BLaER1 (cell line): ENCODE results near the gene PLEK2.

Experiments
- H3K27ac ChIP-seq: shearing (Covaris generic); formaldehyde crosslinking; 2 replicates; pipeline ENCODE4 v1.8.1; 2022
- H3K27me3 ChIP-seq: shearing (Covaris generic); formaldehyde crosslinking; 2 replicates; pipeline ENCODE4 v1.8.1; 2022
- H3K36me3 ChIP-seq: shearing (Covaris generic); formaldehyde crosslinking; 2 replicates; pipeline ENCODE4 v1.8.1; 2022
- H3K4me1 ChIP-seq: shearing (Covaris generic); formaldehyde crosslinking; 2 replicates; pipeline ENCODE4 v1.8.1; 2022
- H3K4me2 ChIP-seq: shearing (Covaris generic); formaldehyde crosslinking; 2 replicates; pipeline ENCODE4 v1.8.1; 2022
- H3K4me3 ChIP-seq: shearing (Covaris generic); formaldehyde crosslinking; 2 replicates; pipeline ENCODE4 v1.8.1; 2022
- H3K9ac ChIP-seq: shearing (Covaris generic); formaldehyde crosslinking; 2 replicates; pipeline ENCODE4 v1.8.1; 2022
- H3K9me3 ChIP-seq: shearing (Covaris generic); formaldehyde crosslinking; 2 replicates; pipeline ENCODE4 v1.8.1; 2022
- H4K20me1 ChIP-seq: shearing (Covaris generic); formaldehyde crosslinking; 2 replicates; pipeline ENCODE4 v1.8.1; 2022
- Cebpa-rat ChIP-seq: shearing (Covaris generic); IDR thresholded peaks from 2 replicates; pipeline ENCODE4 v1.8.1; 2022

Gene PLEK2

DNA sequence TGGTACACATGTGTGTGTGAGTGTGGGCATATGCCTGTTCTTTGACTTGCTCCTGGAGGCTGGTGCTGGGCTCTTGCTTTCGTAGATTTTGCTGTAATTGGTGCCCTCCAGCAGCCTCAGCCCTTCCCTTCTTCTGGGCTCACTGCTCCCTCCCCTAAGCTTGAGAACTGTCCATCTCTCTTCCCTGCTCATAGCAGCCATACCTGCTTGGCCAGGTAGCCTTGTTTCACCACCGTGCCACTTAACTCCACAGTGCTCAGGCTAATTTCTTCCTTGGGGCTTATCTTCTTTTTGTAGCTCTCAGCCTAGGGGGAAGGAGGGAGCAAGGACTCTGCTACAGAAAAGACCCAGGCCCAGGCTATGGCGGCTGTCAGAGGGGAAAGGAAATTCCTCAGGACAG is 19.8 kb downstream of the PLEK2 start:
- Histone ChIP-seq H4K20me1 (no peaks in the 10 kb centered on the region), H3K27me3 (no peaks in the 10 kb centered on the region), H3K36me3 (peaks cover 10% of the 10 kb centered on the region), H3K4me3 (no peak overlapping the region), H3K4me1 (no peaks in the 10 kb centered on the region), H3K4me2 (no peak overlapping the region), H3K27ac (no peak overlapping the region), H3K9ac (no peak overlapping the region), H3K9me3 (no peaks in the 10 kb centered on the region)
- TF ChIP-seq Cebpa-rat, result no peak

- Histone ChIP-seq H3K27me3 (no peaks in the 10 kb centered on the region), H3K4me2 (no peak overlapping the region), H3K4me1 (no peaks in the 10 kb centered on the region), H4K20me1 (no peaks in the 10 kb centered on the region), H3K4me3 (no peak overlapping the region), H3K36me3 (peaks cover 18% of the 10 kb centered on the region), H3K9me3 (no peaks in the 10 kb centered on the region), H3K9ac (no peak overlapping the region), H3K27ac (no peak overlapping the region)
- TF ChIP-seq Cebpa-rat, result no peak
Observed at GRCh38 chr14:67391268-67391667, 20.7 kb downstream of the PLEK2 start.

- no peaks in the 10 kb centered on the region for H3K27me3 ChIP-seq
- no peaks in the 10 kb centered on the region for H3K9me3 ChIP-seq
- no peak for TF ChIP-seq Cebpa-rat
- H3K4me1 ChIP-seq, result no peaks in the 10 kb centered on the region
- no peak overlapping the region for H3K4me2 ChIP-seq
- peaks cover 31% of the 10 kb centered on the region for H3K36me3 ChIP-seq
- H3K9ac ChIP-seq, result no peak overlapping the region
- no peak overlapping the region for H3K27ac ChIP-seq
- no peaks in the 10 kb centered on the region for H4K20me1 ChIP-seq
- H3K4me3 ChIP-seq, result no peak overlapping the region
Observed at GRCh38 chr14:67389811-67390534, 22.0 kb downstream of the PLEK2 start.

DNA sequence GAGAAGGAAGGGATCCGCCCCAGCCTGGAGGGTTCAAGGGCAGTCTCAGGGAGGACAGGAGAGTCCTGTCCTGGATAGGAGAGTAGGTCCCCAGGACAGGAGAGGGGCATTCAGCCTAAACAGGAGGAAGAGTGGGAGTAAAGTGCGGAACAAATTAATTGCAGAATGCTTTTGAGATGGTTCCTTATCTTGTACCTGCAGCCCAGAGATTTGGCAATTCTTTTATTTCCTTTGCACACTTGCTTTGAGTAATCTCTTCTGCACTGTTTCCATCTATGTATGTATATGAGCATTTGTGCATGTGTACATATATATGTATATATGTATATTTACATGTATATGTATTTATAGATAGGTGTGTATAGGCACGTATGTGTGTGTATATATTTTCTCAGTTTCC is 22.7 kb downstream of the PLEK2 start:
- H3K4me1 ChIP-seq, result no peaks in the 10 kb centered on the region
- no peak for TF ChIP-seq Cebpa-rat
- H3K9ac ChIP-seq, result no peak overlapping the region
- no peak overlapping the region for H3K4me3 ChIP-seq
- no peaks in the 10 kb centered on the region for H4K20me1 ChIP-seq
- no peaks in the 10 kb centered on the region for H3K27me3 ChIP-seq
- no peaks in the 10 kb centered on the region for H3K9me3 ChIP-seq
- H3K27ac ChIP-seq, result no peak overlapping the region
- peaks cover 38% of the 10 kb centered on the region for H3K36me3 ChIP-seq
- H3K4me2 ChIP-seq, result no peak overlapping the region

DNA sequence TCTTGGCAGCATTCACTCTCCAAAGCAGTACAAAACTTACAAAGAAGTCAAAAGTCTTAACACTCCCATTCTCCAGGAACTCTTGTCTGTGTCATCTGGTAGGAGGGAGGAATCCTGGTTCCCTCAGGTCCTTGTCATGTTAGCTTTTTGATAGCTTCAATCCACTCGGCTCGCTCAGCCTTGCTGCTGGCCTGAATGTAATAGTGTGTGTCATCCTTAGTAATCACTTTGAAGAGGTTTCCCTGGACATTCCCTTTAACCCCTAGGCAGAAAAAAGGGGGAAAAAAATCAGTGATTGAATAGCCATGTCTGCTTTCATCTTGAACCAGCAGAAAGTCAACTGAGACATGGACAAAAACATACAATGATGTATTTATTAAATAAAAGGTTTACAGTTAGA is 24.8 kb downstream of the PLEK2 start:
- Histone ChIP-seq H3K4me1 (no peaks in the 10 kb centered on the region), H3K27ac (no peak overlapping the region), H3K4me3 (no peak overlapping the region), H3K27me3 (no peaks in the 10 kb centered on the region), H3K4me2 (no peak overlapping the region), H3K9ac (no peak overlapping the region), H3K9me3 (no peaks in the 10 kb centered on the region), H3K36me3 (peaks cover 59% of the 10 kb centered on the region), H4K20me1 (no peaks in the 10 kb centered on the region)
- no peak for TF ChIP-seq Cebpa-rat

DNA sequence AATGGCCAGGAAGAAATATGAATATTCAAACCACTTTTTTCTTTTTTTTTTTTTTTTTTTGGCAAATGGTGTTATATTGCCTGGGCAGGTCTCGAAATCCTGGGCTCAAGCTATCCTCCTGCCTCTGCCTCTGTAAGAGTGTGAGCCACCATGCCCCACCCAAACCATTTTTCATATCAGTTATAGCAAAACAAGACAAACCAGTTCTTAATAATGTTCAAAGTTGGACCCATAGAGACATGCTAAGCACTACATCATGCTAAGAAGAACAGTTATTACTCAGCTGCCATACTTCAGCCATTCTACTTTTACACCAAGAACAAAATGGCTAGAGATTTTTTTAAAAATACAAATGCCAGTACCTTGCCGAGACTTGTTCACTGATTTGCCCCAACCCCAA is 26.3 kb downstream of the PLEK2 start:
- no peaks in the 10 kb centered on the region for H3K27me3 ChIP-seq
- H3K4me1 ChIP-seq, result no peaks in the 10 kb centered on the region
- no peaks in the 10 kb centered on the region for H4K20me1 ChIP-seq
- no peak for TF ChIP-seq Cebpa-rat
- H3K9ac ChIP-seq, result no peak overlapping the region
- H3K9me3 ChIP-seq, result no peaks in the 10 kb centered on the region
- no peak overlapping the region for H3K27ac ChIP-seq
- no peak overlapping the region for H3K4me3 ChIP-seq
- peaks cover 74% of the 10 kb centered on the region for H3K36me3 ChIP-seq
- no peak overlapping the region for H3K4me2 ChIP-seq

GRCh38 chr14:67385120-67385519 is 26.8 kb downstream of the PLEK2 start:
- Histone ChIP-seq H3K4me3 (no peak overlapping the region), H3K27me3 (no peaks in the 10 kb centered on the region), H3K9me3 (no peaks in the 10 kb centered on the region), H3K4me2 (no peak overlapping the region), H3K27ac (no peak overlapping the region), H3K36me3 (peaks cover 79% of the 10 kb centered on the region), H4K20me1 (no peaks in the 10 kb centered on the region; the same call in 1 of the 2 replicates), H3K4me1 (no peaks in the 10 kb centered on the region), H3K9ac (no peak overlapping the region)
- TF ChIP-seq Cebpa-rat, result no peak

DNA sequence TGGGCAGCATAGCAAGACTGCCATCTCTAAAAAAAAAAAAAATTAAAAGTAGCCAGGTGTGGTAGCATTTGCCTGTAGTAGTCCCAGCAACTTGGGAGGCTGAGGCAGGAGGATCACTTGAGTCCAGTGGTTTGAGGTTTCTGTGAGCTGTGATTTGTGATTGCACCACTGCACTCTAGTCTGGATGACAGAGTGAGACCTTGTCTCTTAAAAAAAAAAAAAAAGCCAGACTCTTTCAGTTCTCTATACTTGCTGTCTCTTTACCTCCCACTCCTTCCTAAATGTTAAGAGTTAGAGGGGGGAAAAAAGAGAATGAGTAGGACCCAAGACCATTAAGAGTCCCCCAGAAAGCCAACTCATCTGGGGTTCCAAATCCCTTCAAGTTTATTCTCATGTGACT is 34.0 kb downstream of the PLEK2 start:
- H3K4me3 ChIP-seq, result no peak overlapping the region
- H3K9me3 ChIP-seq, result no peaks in the 10 kb centered on the region
- peaks cover 95% of the 10 kb centered on the region for H3K36me3 ChIP-seq
- H3K4me1 ChIP-seq, result no peaks in the 10 kb centered on the region
- no peak overlapping the region for H3K27ac ChIP-seq
- H3K4me2 ChIP-seq, result no peak overlapping the region
- no peak for TF ChIP-seq Cebpa-rat
- H3K9ac ChIP-seq, result no peak overlapping the region
- no peaks in the 10 kb centered on the region for H3K27me3 ChIP-seq
- peaks cover 46% of the 10 kb centered on the region for H4K20me1 ChIP-seq

DNA sequence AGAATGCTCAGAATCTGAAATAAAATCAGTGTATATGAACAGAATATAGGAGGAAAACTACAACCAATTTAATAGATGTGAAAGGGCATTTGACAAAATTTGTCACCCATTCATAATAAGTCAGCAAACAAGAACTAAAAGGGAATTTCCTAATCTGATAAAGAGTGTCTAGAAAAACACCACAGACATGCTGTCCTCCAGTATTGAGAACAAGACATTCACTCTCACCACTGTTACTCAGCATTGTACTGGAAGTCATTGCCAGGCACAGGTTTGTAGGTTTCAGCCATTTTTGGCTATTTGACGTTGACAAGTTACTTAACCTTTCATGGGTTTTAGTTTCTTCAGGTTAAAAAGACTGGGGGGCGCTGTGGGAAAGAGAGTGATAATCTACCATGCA is 38.6 kb downstream of the PLEK2 start:
- Histone ChIP-seq H3K4me1 (no peaks in the 10 kb centered on the region), H3K9ac (no peak overlapping the region), H3K27me3 (no peaks in the 10 kb centered on the region), H3K36me3 (peaks cover 97% of the 10 kb centered on the region), H3K4me3 (no peak overlapping the region), H3K27ac (no peak overlapping the region), H4K20me1 (peaks cover 80% of the 10 kb centered on the region), H3K9me3 (no peaks in the 10 kb centered on the region), H3K4me2 (no peak overlapping the region)
- TF ChIP-seq Cebpa-rat, result no peak

- Histone ChIP-seq H3K9ac (no peak overlapping the region), H3K27me3 (no peaks in the 10 kb centered on the region), H3K4me1 (no peaks in the 10 kb centered on the region), H3K27ac (no peak overlapping the region), H3K36me3 (peaks cover 97% of the 10 kb centered on the region), H4K20me1 (peaks cover 80% of the 10 kb centered on the region), H3K4me3 (no peak overlapping the region), H3K9me3 (no peaks in the 10 kb centered on the region), H3K4me2 (no peak overlapping the region)
- TF ChIP-seq Cebpa-rat, result no peak
Observed at GRCh38 chr14:67372833-67373232, 39.1 kb downstream of the PLEK2 start.
